IPS-20b (cell line): ENCODE data around the gene IFIH1.

Source experiments
- H3K27ac ChIP-seq: one replicate; pipeline ENCODE4 v1.5.1; 2013; ENCODE audit warnings: low read length
- H3K27me3 ChIP-seq: 2 replicates; pipeline ENCODE4 v1.6.1; 2013; ENCODE audit warnings: mild to moderate bottlenecking, low read length, inconsistent platforms; ENCODE audit not compliant: insufficient read depth
- H3K36me3 ChIP-seq: 2 replicates; pipeline ENCODE4 v1.6.1; 2013; ENCODE audit warnings: low read depth, mild to moderate bottlenecking, inconsistent platforms, low read length, moderate library complexity; ENCODE audit not compliant: insufficient read depth
- H3K4me1 ChIP-seq: 2 replicates; pipeline ENCODE4 v1.6.1; 2013; ENCODE audit warnings: mild to moderate bottlenecking, control low read depth, inconsistent platforms, low read length, moderate library complexity; ENCODE audit not compliant: insufficient read depth
- H3K4me3 ChIP-seq: 2 replicates; pipeline ENCODE4 v1.5.1; 2013; ENCODE audit warnings: mild to moderate bottlenecking, low read length, inconsistent platforms
- H3K9ac ChIP-seq: 2 replicates; pipeline ENCODE4 v1.6.1; 2013; ENCODE audit warnings: low read depth, mild to moderate bottlenecking, inconsistent platforms, low read length, moderate library complexity
- H3K9me3 ChIP-seq: 2 replicates; pipeline ENCODE4 v1.6.1; 2013; ENCODE audit warnings: mild to moderate bottlenecking, low read depth, low read length, inconsistent platforms; ENCODE audit not compliant: insufficient read depth

Gene IFIH1

DNA sequence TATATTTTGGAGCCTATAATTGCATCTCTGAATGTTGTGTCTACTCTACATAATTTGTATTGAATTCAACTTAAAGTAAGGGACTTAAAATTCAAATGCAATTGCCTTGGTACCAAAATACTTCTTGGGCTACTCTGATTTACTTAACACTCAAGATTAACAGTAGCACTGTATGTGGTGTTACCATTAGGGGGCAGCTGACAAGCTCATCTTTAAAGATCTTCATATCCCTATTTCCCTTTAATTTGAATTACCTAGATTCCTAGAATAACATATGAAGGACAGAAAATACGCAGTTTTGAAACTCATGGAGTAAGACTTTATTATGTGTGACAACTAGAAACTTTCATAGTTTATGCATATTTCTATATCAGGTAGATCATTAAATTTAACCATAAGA lies 37.8 kb downstream of the IFIH1 start:
- no peak overlapping the region for H3K27ac ChIP-seq
- no peaks in the 10 kb centered on the region for H3K4me1 ChIP-seq
- no peak overlapping the region for H3K9ac ChIP-seq
- H3K9me3 ChIP-seq: no peaks in the 10 kb centered on the region
- no peaks in the 10 kb centered on the region for H3K36me3 ChIP-seq
- no peak overlapping the region for H3K4me3 ChIP-seq
- no peaks in the 10 kb centered on the region for H3K27me3 ChIP-seq

DNA sequence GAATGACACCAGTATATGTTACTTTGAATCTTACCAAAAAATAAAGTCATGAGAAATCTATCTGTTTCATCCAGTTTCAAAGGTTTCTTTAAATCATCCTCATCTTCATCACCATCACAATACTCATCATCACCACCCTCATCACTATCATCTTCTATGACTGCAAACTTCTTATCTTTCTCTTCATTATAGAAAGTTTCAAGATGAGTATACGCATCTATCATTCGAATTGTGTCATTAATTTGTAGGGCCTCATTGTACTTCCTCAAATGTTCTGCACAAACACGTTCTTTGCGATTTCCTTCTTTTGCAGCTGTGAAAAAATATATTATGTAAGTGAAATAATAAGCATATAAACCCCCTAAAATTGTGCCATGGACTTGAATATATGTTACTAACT lies 41.1 kb downstream of the IFIH1 start:
- Histone ChIP-seq H3K27ac (no peak overlapping the region), H3K27me3 (no peaks in the 10 kb centered on the region), H3K9ac (no peak overlapping the region), H3K4me3 (no peak overlapping the region), H3K9me3 (no peaks in the 10 kb centered on the region), H3K4me1 (no peaks in the 10 kb centered on the region), H3K36me3 (no peaks in the 10 kb centered on the region)

DNA sequence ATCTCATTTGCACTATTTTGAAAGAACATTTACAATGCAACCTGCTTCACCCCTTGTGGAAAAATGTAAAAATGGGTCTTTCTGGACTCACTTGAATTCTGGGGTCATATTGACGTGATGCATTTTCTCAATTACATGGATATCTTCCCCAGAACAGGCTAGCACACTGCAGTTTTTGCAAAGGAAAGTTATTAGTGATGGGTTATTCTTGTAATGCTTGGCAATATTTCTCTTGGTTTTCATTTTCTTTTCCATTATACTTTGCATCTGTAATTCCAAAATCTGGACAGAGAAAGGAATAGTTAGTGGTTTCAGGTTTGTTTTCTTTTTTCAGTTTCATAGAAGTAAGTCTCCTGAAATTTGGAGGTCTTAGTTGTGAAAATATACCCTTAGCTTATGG lies 50.5 kb downstream of the IFIH1 start:
- Histone ChIP-seq H3K36me3 (no peaks in the 10 kb centered on the region), H3K4me1 (no peaks in the 10 kb centered on the region), H3K9me3 (no peaks in the 10 kb centered on the region), H3K9ac (no peak overlapping the region), H3K4me3 (no peak overlapping the region), H3K27ac (no peak overlapping the region), H3K27me3 (no peaks in the 10 kb centered on the region)

GRCh38 chr2:162267496-162267895 lies 51.0 kb downstream of the IFIH1 start:
- Histone ChIP-seq H3K27ac (no peak overlapping the region), H3K9me3 (no peaks in the 10 kb centered on the region), H3K27me3 (no peaks in the 10 kb centered on the region), H3K4me3 (no peak overlapping the region), H3K36me3 (no peaks in the 10 kb centered on the region), H3K9ac (no peak overlapping the region), H3K4me1 (no peaks in the 10 kb centered on the region)

DNA sequence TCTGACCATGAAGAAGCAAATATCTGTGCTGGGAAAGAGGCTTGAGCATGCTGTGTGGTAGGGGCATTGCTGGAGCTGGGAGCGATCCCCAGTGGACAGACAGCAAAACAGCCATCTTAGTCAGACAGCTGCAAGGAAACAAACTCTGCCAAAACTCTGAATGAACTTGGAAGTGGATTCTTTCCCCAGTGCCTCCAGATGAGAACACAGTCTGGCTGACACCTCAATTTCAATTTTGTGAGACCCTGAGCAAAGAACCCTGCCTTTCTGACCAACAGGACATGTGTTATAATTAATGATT lies 52.1 kb downstream of the IFIH1 start:
- no peaks in the 10 kb centered on the region; the same call in 1 of the 2 replicates for H3K4me1 ChIP-seq
- no peaks in the 10 kb centered on the region for H3K36me3 ChIP-seq
- no peaks in the 10 kb centered on the region for H3K27me3 ChIP-seq

DNA sequence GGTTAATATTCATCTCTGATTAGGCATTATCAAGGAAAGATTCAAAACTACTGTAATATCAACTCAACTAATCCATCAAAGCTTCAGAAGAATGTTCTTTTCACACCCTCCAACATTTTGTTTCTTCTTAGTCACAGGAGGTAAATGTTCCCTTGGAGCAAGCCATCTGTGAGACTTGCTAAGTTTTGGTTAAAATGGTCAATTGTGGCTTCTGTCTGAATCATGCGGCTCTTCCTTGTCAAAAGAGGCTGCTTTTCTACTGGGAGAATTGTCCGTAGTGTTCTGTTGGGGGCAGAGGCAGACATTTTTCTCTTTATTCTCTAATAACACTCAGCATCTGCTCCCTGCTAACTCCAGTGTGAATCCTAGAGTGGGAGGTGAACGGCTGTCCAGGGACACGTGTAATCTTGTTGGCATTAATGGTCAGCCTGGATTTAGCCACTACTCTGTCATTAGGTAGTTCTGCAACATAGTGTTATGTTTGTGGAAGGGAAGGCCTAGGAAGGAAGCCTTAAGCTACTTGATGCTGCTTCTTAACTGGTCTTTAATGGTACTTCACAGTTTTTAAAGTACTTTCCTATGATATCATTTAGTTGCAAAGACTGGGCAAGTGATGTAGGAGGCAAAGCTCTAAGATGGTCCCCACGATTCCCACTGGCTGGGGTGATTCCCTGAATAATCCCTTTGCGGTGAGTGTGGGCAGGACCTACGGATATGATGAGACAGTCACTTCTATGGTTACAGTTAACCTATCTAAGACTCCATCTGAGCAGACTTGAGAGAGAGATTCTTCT lies 52.6 kb downstream of the IFIH1 start:
- Histone ChIP-seq H3K4me1 (no peaks in the 10 kb centered on the region; the same call in 1 of the 2 replicates), H3K27ac (no peak overlapping the region), H3K9ac (no peak overlapping the region), H3K9me3 (no peaks in the 10 kb centered on the region), H3K36me3 (no peaks in the 10 kb centered on the region), H3K4me3 (no peak overlapping the region), H3K27me3 (no peaks in the 10 kb centered on the region)

More for the DNA sequence above, 52.1 kb downstream of the IFIH1 start:
- H3K27ac ChIP-seq: no peak overlapping the region
- no peak overlapping the region for H3K4me3 ChIP-seq
- no peaks in the 10 kb centered on the region for H3K9me3 ChIP-seq
- H3K9ac ChIP-seq: no peak overlapping the region

- no peak overlapping the region for H3K27ac ChIP-seq
- H3K36me3 ChIP-seq: no peaks in the 10 kb centered on the region
- no peak overlapping the region for H3K9ac ChIP-seq
- H3K9me3 ChIP-seq: no peaks in the 10 kb centered on the region
- no peak overlapping the region for H3K4me3 ChIP-seq
- H3K4me1 ChIP-seq: no peaks in the 10 kb centered on the region; the same call in 1 of the 2 replicates
- no peaks in the 10 kb centered on the region for H3K27me3 ChIP-seq
These were observed 57.2 kb downstream of the IFIH1 start for GRCh38 chr2:162261032-162261945.

DNA sequence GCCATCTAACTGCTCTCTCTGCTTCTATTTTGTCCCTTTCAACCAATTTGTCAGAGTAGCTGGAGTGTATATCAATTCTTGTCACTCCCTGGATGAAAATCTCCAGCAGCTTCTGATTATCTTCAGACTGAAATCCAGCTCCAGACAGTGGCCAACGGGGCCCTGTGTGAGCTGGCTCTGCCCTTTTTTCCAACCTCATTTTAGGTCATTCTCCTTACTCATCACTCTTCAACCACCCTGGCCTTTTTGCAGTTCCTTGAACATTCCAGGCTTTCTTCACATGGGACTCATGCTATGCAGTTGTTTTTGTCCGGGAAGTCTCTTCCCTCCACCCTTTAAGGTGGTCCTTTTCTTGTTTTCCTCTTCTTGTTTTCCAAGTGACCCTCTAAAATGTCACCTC lies 59.8 kb downstream of the IFIH1 start:
- Histone ChIP-seq H3K4me3 (no peak overlapping the region), H3K4me1 (no peaks in the 10 kb centered on the region; the same call in 1 of the 2 replicates), H3K36me3 (no peaks in the 10 kb centered on the region), H3K27me3 (no peaks in the 10 kb centered on the region), H3K9me3 (no peaks in the 10 kb centered on the region), H3K9ac (no peak overlapping the region), H3K27ac (no peak overlapping the region)

- no peaks in the 10 kb centered on the region for H3K27me3 ChIP-seq
- no peaks in the 10 kb centered on the region; the same call in 1 of the 2 replicates for H3K4me1 ChIP-seq
- H3K4me3 ChIP-seq: no peak overlapping the region
- H3K27ac ChIP-seq: no peak overlapping the region
- H3K36me3 ChIP-seq: no peaks in the 10 kb centered on the region
- H3K9ac ChIP-seq: no peak overlapping the region
- no peaks in the 10 kb centered on the region for H3K9me3 ChIP-seq
These were observed 60.3 kb downstream of the IFIH1 start for GRCh38 chr2:162258169-162258568.

DNA sequence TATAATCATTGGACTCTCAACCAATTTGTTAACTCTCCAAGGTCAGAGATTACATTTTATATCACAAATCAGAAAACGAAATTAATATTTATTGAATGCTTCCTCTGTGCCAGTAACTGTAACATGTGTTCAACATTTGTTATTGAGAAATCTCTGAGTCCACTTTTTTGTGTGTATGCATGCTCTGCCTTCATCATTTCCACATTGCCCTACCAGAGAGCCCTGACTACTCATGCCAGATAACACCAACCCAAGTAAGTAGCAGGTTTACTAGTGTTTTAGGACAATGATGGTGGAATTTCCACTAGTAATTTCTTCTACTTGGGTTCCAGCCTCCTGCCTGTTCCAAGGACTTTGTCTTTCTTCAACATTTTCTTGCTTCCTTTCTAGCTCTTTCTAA lies 61.1 kb downstream of the IFIH1 start:
- H3K27ac ChIP-seq: no peak overlapping the region
- H3K36me3 ChIP-seq: no peaks in the 10 kb centered on the region
- H3K27me3 ChIP-seq: no peaks in the 10 kb centered on the region
- no peak overlapping the region for H3K9ac ChIP-seq
- H3K9me3 ChIP-seq: no peaks in the 10 kb centered on the region
- H3K4me1 ChIP-seq: no peaks in the 10 kb centered on the region; the same call in 1 of the 2 replicates
- no peak overlapping the region for H3K4me3 ChIP-seq

GRCh38 chr2:162256591-162256991 lies 61.9 kb downstream of the IFIH1 start:
- H3K36me3 ChIP-seq: no peaks in the 10 kb centered on the region
- no peak overlapping the region for H3K4me3 ChIP-seq
- H3K27me3 ChIP-seq: no peaks in the 10 kb centered on the region
- H3K9ac ChIP-seq: no peak overlapping the region
- no peaks in the 10 kb centered on the region for H3K9me3 ChIP-seq
- no peak overlapping the region for H3K27ac ChIP-seq
- no peaks in the 10 kb centered on the region for H3K4me1 ChIP-seq
